HL-60 (cell line): ENCODE data around the gene ZBTB32.

Experiments
- DNase-seq, 2 experiments: peaks; one replicate each; pipeline ENCODE4 v3.0.0-alpha.2; 2010 to 2020; ENCODE audit warnings: low read depth in 1 of 2, low spot score in 1 of 2
- H3K27ac ChIP-seq: fragments of 250-450 bp; sonication (Bioruptor Pico); replicated peaks from 2 replicates; pipeline ENCODE4 v1.5.1; 2020; ENCODE audit warnings: mild to moderate bottlenecking, moderate library complexity
- H3K27me3 ChIP-seq: fragments of 250-450 bp; sonication (Bioruptor Pico); 2 replicates; pipeline ENCODE4 v1.5.1; 2021; ENCODE audit warnings: mild to moderate bottlenecking, moderate library complexity; ENCODE audit not compliant: insufficient read depth, poor library complexity, severe bottlenecking
- H3K4me3 ChIP-seq: replicated peaks from 2 replicates; pipeline ENCODE4 v1.5.1; 2011; ENCODE audit warnings: mild to moderate bottlenecking, control low read depth, low read length; ENCODE audit not compliant: insufficient read depth
- CTCF ChIP-seq: IDR thresholded peaks from one replicate; pipeline ENCODE4 v1.5.1; 2011; ENCODE audit warnings: low read length, control low read depth, inconsistent platforms; ENCODE audit not compliant: insufficient read depth
- GABPA ChIP-seq: IDR thresholded peaks from 2 replicates; pipeline ENCODE4 v1.6.1; 2012; ENCODE audit warnings: low read depth
- POLR2AphosphoS5 ChIP-seq: IDR thresholded peaks from 2 replicates; pipeline ENCODE4 v1.6.1; 2012; ENCODE audit warnings: low read depth
- REST ChIP-seq: IDR thresholded peaks from 2 replicates; pipeline ENCODE4 v1.6.1; 2012; ENCODE audit warnings: low read depth; ENCODE audit not compliant: insufficient replicate concordance
- SPI1 ChIP-seq: IDR thresholded peaks from 2 replicates; pipeline ENCODE4 v1.6.1; 2012; ENCODE audit warnings: low read depth, mild to moderate bottlenecking, borderline replicate concordance

Gene ZBTB32

GRCh38 chr19:35739275-35740107 lies 35.1 kb downstream of the ZBTB32 start:
- TF ChIP-seq POLR2AphosphoS5, result peak; percentile 38; the same call in 1 of the 2 replicates
- no peak for TF ChIP-seq CTCF
- no peak for TF ChIP-seq REST
- no peak overlapping the region; the same call in 1 of the 2 replicates for H3K27ac ChIP-seq

GRCh38 chr19:35740108-35740422 lies 35.7 kb downstream of the ZBTB32 start:
- peak overlapping the region; percentile 71 for H3K27ac ChIP-seq
- TF ChIP-seq REST, result no peak
- no peak for TF ChIP-seq POLR2AphosphoS5
- no peak for TF ChIP-seq GABPA
- TF ChIP-seq SPI1, result no peak
- no peak for TF ChIP-seq CTCF
- H3K27me3 ChIP-seq, result no peaks in the 10 kb centered on the region
- peak overlapping the region; percentile 63 for H3K4me3 ChIP-seq
- DNase-seq, result no peak

More at GRCh38 chr19:35739275-35740107, 35.1 kb downstream of the ZBTB32 start:
- Histone ChIP-seq H3K4me3 (peak overlapping the region; percentile 63), H3K27me3 (no peaks in the 10 kb centered on the region)
- no peak for DNase-seq

GRCh38 chr19:35740423-35741202 lies 36.3 kb downstream of the ZBTB32 start:
- peak; percentile 53; the same call in 1 of the 2 replicates for TF ChIP-seq POLR2AphosphoS5
- TF ChIP-seq CTCF, result peak; percentile 4
- peak; percentile 60 for TF ChIP-seq GABPA
- no peak for TF ChIP-seq REST
- peak overlapping the region; percentile 63 for H3K4me3 ChIP-seq
- peak; percentile 97 to 98 for DNase-seq
- H3K27me3 ChIP-seq, result no peaks in the 10 kb centered on the region
- peak overlapping the region; percentile 71 for H3K27ac ChIP-seq
